ENCODE measurements around the gene SLC23A2.
"Not testable (repeated sequence)": the region's sequence is repeated elsewhere in the genome, so short reads cannot be mapped to it uniquely, and the experiment has no call there.

Gene SLC23A2

GRCh38 chr20:5031206-5031557 lies 29.9 kb upstream of the SLC23A2 start:
- no peak overlapping the region for H3K18ac ChIP-seq (ENCODE audit: low read length)
- no peak overlapping the region for H2AFZ ChIP-seq (ENCODE audit: low read length)
- no peaks in the 10 kb centered on the region for H3K36me3 ChIP-seq (replicated peaks in 1 of 2; ENCODE audit: control insufficient read depth in 2 of 2, insufficient read depth in 2 of 2, low read length in 2 of 2)
- H2BK120ac ChIP-seq (ENCODE audit: low read depth, low read length) = no peak overlapping the region
- no peak overlapping the region for H4K8ac ChIP-seq (ENCODE audit: low read depth, low read length)
- no peak overlapping the region for H2BK5ac ChIP-seq (ENCODE audit: low read length)
- no peak overlapping the region for H3K4me3 ChIP-seq (ENCODE audit: low read length in 2 of 2)
- no peak overlapping the region for H3K27ac ChIP-seq (replicated peaks; ENCODE audit: low read length)
- no peak overlapping the region for H2BK12ac ChIP-seq (ENCODE audit: low read length)
- no peak overlapping the region for H4K91ac ChIP-seq (ENCODE audit: low read depth, low read length, poor library complexity)
- no peak overlapping the region for H2AK5ac ChIP-seq (ENCODE audit: low read depth, low read length)
- H3K9me3 ChIP-seq (replicated peaks in 1 of 2; ENCODE audit: control insufficient read depth in 2 of 2, insufficient read depth in 1 of 2, low read depth in 1 of 2, low read length in 2 of 2) = no peaks in the 10 kb centered on the region
- peaks cover 0 to 4% (median 0%) of the 10 kb centered on the region in 3 experiments for H3K27me3 ChIP-seq (ENCODE audit: control insufficient read depth in 3 of 3, insufficient read depth in 3 of 3, low read depth in 1 of 3, low read length in 3 of 3)
- no peaks in the 10 kb centered on the region for H3K79me1 ChIP-seq (ENCODE audit: low read depth, low read length)
- no peak overlapping the region for H3K23ac ChIP-seq (ENCODE audit: low read depth, low read length, poor library complexity)
- no peak overlapping the region for H3K14ac ChIP-seq (ENCODE audit: low read length)
- no CpG with 5 or more reads among the region's 10 CpGs for WGBS, 2 donors (ENCODE audit: extremely low coverage in 2 of 2, insufficient read length in 2 of 2, insufficient replicate concordance in 1 of 2)
- peaks cover 0 to 3% of the 10 kb centered on the region in 2 donors for H3K4me1 ChIP-seq (ENCODE audit: control insufficient read depth in 2 of 2, insufficient read depth in 1 of 2, low read depth in 1 of 2, low read length in 2 of 2)
- H3K4ac ChIP-seq (ENCODE audit: low read length) = no peak overlapping the region
- no peak overlapping the region for H3K9ac ChIP-seq (ENCODE audit: low read depth, low read length, poor library complexity)
- H2BK15ac ChIP-seq (ENCODE audit: low read length) = no peak overlapping the region
- no peak overlapping the region for H3K4me2 ChIP-seq (ENCODE audit: insufficient read depth, low read length, poor library complexity, severe bottlenecking)
- no peak for DNase-seq (ENCODE audit: low spot score)

GRCh38 chr20:5030348-5031205 lies 29.3 kb upstream of the SLC23A2 start:
- no peak overlapping the region for H3K9ac ChIP-seq (ENCODE audit: low read depth, low read length, poor library complexity)

GRCh38 chr20:5028258-5029059 lies 27.1 kb upstream of the SLC23A2 start:
- not testable (repeated sequence) for H3K9ac ChIP-seq (ENCODE audit: low read depth, low read length, poor library complexity); H4K8ac ChIP-seq (ENCODE audit: low read depth, low read length); DNase-seq (ENCODE audit: low spot score); H3K18ac ChIP-seq (ENCODE audit: low read length); H2AK5ac ChIP-seq (ENCODE audit: low read depth, low read length); H2BK15ac ChIP-seq (ENCODE audit: low read length); H2BK5ac ChIP-seq (ENCODE audit: low read length); H3K23ac ChIP-seq (ENCODE audit: low read depth, low read length, poor library complexity); H3K4me3 ChIP-seq (ENCODE audit: low read length in 2 of 2); H2AFZ ChIP-seq (ENCODE audit: low read length); H3K27ac ChIP-seq (replicated peaks; ENCODE audit: low read length); H3K36me3 ChIP-seq (replicated peaks in 1 of 2; ENCODE audit: control insufficient read depth in 2 of 2, insufficient read depth in 2 of 2, low read length in 2 of 2); H3K4ac ChIP-seq (ENCODE audit: low read length); H2BK120ac ChIP-seq (ENCODE audit: low read depth, low read length); H2BK12ac ChIP-seq (ENCODE audit: low read length); H3K4me2 ChIP-seq (ENCODE audit: insufficient read depth, low read length, poor library complexity, severe bottlenecking); H3K9me3 ChIP-seq (replicated peaks in 1 of 2; ENCODE audit: control insufficient read depth in 2 of 2, insufficient read depth in 1 of 2, low read depth in 1 of 2, low read length in 2 of 2); H3K27me3 ChIP-seq (ENCODE audit: control insufficient read depth in 3 of 3, insufficient read depth in 3 of 3, low read depth in 1 of 3, low read length in 3 of 3); H3K14ac ChIP-seq (ENCODE audit: low read length); H4K91ac ChIP-seq (ENCODE audit: low read depth, low read length, poor library complexity); H3K4me1 ChIP-seq (ENCODE audit: control insufficient read depth in 2 of 2, insufficient read depth in 1 of 2, low read depth in 1 of 2, low read length in 2 of 2); H3K79me1 ChIP-seq (ENCODE audit: low read depth, low read length)
- no CpG with 5 or more reads among the region's 4 CpGs for WGBS, 2 donors (ENCODE audit: extremely low coverage in 2 of 2, insufficient read length in 2 of 2, insufficient replicate concordance in 1 of 2)

More at GRCh38 chr20:5030348-5031205, 29.3 kb upstream of the SLC23A2 start:
- Histone ChIP-seq H3K4me1 (ENCODE audit: control insufficient read depth in 2 of 2, insufficient read depth in 1 of 2, low read depth in 1 of 2, low read length in 2 of 2) (peaks cover 0 to 3% of the 10 kb centered on the region in 2 donors), H2AK5ac (ENCODE audit: low read depth, low read length) (no peak overlapping the region), H3K36me3 (replicated peaks in 1 of 2; ENCODE audit: control insufficient read depth in 2 of 2, insufficient read depth in 2 of 2, low read length in 2 of 2) (no peaks in the 10 kb centered on the region), H2BK5ac (ENCODE audit: low read length) (no peak overlapping the region), H3K4ac (ENCODE audit: low read length) (no peak overlapping the region), H3K79me1 (ENCODE audit: low read depth, low read length) (no peaks in the 10 kb centered on the region), H3K27me3 (ENCODE audit: control insufficient read depth in 3 of 3, insufficient read depth in 3 of 3, low read depth in 1 of 3, low read length in 3 of 3) (peaks cover 0 to 4% (median 0%) of the 10 kb centered on the region in 3 experiments), H2BK12ac (ENCODE audit: low read length) (no peak overlapping the region), H3K4me3 (ENCODE audit: low read length in 2 of 2) (no peak overlapping the region), H3K4me2 (ENCODE audit: insufficient read depth, low read length, poor library complexity, severe bottlenecking) (no peak overlapping the region), H2BK120ac (ENCODE audit: low read depth, low read length) (peak overlapping the region; percentile 28), H3K23ac (ENCODE audit: low read depth, low read length, poor library complexity) (no peak overlapping the region), H2BK15ac (ENCODE audit: low read length) (no peak overlapping the region), H3K9me3 (replicated peaks in 1 of 2; ENCODE audit: control insufficient read depth in 2 of 2, insufficient read depth in 1 of 2, low read depth in 1 of 2, low read length in 2 of 2) (no peaks in the 10 kb centered on the region), H4K91ac (ENCODE audit: low read depth, low read length, poor library complexity) (no peak overlapping the region), H3K18ac (ENCODE audit: low read length) (no peak overlapping the region), H3K27ac (replicated peaks; ENCODE audit: low read length) (no peak overlapping the region), H3K14ac (ENCODE audit: low read length) (no peak overlapping the region), H4K8ac (ENCODE audit: low read depth, low read length) (no peak overlapping the region), H2AFZ (ENCODE audit: low read length) (no peak overlapping the region)
- DNase-seq (ENCODE audit: low spot score) = no peak
- WGBS, 2 donors (ENCODE audit: extremely low coverage in 2 of 2, insufficient read length in 2 of 2, insufficient replicate concordance in 1 of 2) = no CpG with 5 or more reads among the region's 10 CpGs

GRCh38 chr20:5024982-5025381 lies 23.7 kb upstream of the SLC23A2 start:
- no peak overlapping the region for H2BK12ac ChIP-seq (ENCODE audit: low read length)
- H3K4me1 ChIP-seq (ENCODE audit: control insufficient read depth in 2 of 2, insufficient read depth in 1 of 2, low read depth in 1 of 2, low read length in 2 of 2) = no peaks in the 10 kb centered on the region
- no peak overlapping the region for H3K27ac ChIP-seq (replicated peaks; ENCODE audit: low read length)
- H3K79me1 ChIP-seq (ENCODE audit: low read depth, low read length) = no peaks in the 10 kb centered on the region
- H3K14ac ChIP-seq (ENCODE audit: low read length) = no peak overlapping the region
- no peak overlapping the region for H4K8ac ChIP-seq (ENCODE audit: low read depth, low read length)
- H3K9me3 ChIP-seq (replicated peaks in 1 of 2; ENCODE audit: control insufficient read depth in 2 of 2, insufficient read depth in 1 of 2, low read depth in 1 of 2, low read length in 2 of 2) = no peaks in the 10 kb centered on the region
- H4K91ac ChIP-seq (ENCODE audit: low read depth, low read length, poor library complexity) = no peak overlapping the region
- no peak overlapping the region for H2AFZ ChIP-seq (ENCODE audit: low read length)
- H2BK15ac ChIP-seq (ENCODE audit: low read length) = no peak overlapping the region
- no peak overlapping the region for H3K4ac ChIP-seq (ENCODE audit: low read length)
- no peak overlapping the region for H2BK120ac ChIP-seq (ENCODE audit: low read depth, low read length)
- H3K27me3 ChIP-seq (ENCODE audit: control insufficient read depth in 3 of 3, insufficient read depth in 3 of 3, low read depth in 1 of 3, low read length in 3 of 3) = no peaks in the 10 kb centered on the region
- H3K4me3 ChIP-seq (ENCODE audit: low read length in 2 of 2) = no peak overlapping the region
- no peaks in the 10 kb centered on the region for H3K36me3 ChIP-seq (replicated peaks in 1 of 2; ENCODE audit: control insufficient read depth in 2 of 2, insufficient read depth in 2 of 2, low read length in 2 of 2)
- H3K18ac ChIP-seq (ENCODE audit: low read length) = no peak overlapping the region
- no peak overlapping the region for H2BK5ac ChIP-seq (ENCODE audit: low read length)
- no CpG with 5 or more reads among the region's 4 CpGs for WGBS, 2 donors (ENCODE audit: extremely low coverage in 2 of 2, insufficient read length in 2 of 2, insufficient replicate concordance in 1 of 2)
- H3K4me2 ChIP-seq (ENCODE audit: insufficient read depth, low read length, poor library complexity, severe bottlenecking) = no peak overlapping the region
- H3K9ac ChIP-seq (ENCODE audit: low read depth, low read length, poor library complexity) = no peak overlapping the region
- H3K23ac ChIP-seq (ENCODE audit: low read depth, low read length, poor library complexity) = no peak overlapping the region
- no peak for DNase-seq (ENCODE audit: low spot score)
- no peak overlapping the region for H2AK5ac ChIP-seq (ENCODE audit: low read depth, low read length)

Measured in neuronal stem cell (in vitro differentiated cells).